ENCODE results near the gene ALPK3.

DNA sequence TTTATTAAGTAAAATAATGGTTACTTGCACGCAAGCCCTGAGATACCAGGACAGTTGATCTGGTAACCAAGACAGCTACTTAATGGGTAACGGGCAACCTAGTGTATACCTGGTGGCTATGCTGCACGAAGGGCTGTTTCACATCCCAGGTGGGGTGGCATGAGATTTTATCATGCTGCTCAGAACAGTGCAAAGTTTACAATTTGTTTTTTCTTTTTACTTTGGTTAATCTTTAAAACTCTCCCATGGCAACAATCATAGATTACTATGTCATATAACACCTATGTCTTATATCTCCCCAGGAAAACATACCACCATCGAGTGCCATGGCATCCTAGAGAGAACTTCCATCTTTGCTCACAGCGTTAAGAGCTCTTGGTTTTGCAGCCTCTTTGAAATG, 35.1 kb downstream of the ALPK3 start:
- no peak for TF ChIP-seq CTCF (IDR thresholded peaks at IDR 0.05; ENCODE audit: poor library complexity, severe bottlenecking)
- no peak for TF ChIP-seq RAD21 (conservative IDR thresholded peaks at IDR 0.05)
